ENCODE measurements around the gene PRR29. TPM values are rescaled to one million over a fixed set of nuclear protein-coding genes. Genes with fewer than 3 reads are reported as not detected.

Gene PRR29
- polyA plus RNA-seq, 1 donor from 2014 or later: 2.8 TPM

- Histone ChIP-seq H4K20me1 (ENCODE audit: insufficient read depth) (no peaks in the 10 kb centered on the region), H3F3A (ENCODE audit: insufficient read depth, low read length, poor library complexity, severe bottlenecking) (no peaks in the 10 kb centered on the region), H3K79me2 (replicated peaks; ENCODE audit: insufficient read depth, low read length) (no peaks in the 10 kb centered on the region), H3K9me3 (ENCODE audit: low read length) (no peaks in the 10 kb centered on the region), H3K4me2 (ENCODE audit: low read length) (no peak overlapping the region), H3K27ac (ENCODE audit: low read length) (no peak overlapping the region), H3K27me3 (ENCODE audit: insufficient read depth, low read depth, low read length) (no peaks in the 10 kb centered on the region), H3K9me2 (ENCODE audit: insufficient read depth, low read length) (no peaks in the 10 kb centered on the region), H3K4me3 (ENCODE audit: low read length) (no peak overlapping the region), H2AFZ (ENCODE audit: low read depth, low read length) (no peak overlapping the region), H3K36me3 (ENCODE audit: insufficient read depth, low read length) (no peaks in the 10 kb centered on the region), H3K9ac (ENCODE audit: low read length) (no peak overlapping the region)
- TF ChIP-seq SMC3 (conservative IDR thresholded peaks at IDR 0.05; ENCODE audit: poor library complexity) (no peak), TAF1 (IDR thresholded peaks at IDR 0.05; ENCODE audit: low read depth) (no peak), EZH2 (IDR thresholded peaks at IDR 0.05; ENCODE audit: borderline replicate concordance, insufficient read depth, low read length, poor library complexity, severe bottlenecking) (no peak)
These were observed 44.7 kb downstream of the PRR29 start for GRCh38 chr17:64042700-64043485.

DNA sequence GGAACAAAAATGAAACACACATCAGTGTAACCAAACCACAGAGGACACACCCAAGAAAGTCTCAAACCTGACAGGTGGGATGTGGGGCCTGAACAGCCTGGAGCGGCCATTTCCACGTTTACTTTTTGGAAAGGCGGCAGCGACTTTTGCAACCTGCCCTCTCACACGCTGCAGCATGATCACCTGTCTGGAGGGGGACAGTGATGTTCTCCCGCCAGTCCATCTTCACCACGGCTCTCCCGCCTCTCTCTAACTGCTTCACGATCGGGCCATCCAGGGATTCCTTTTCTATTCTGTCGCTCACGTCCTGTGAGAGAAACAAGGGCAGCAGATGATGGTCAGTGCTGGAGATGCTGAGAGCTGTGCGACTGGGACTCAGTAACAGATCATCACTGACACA, 47.0 kb downstream of the PRR29 start:
- TF ChIP-seq RAD21 (conservative IDR thresholded peaks at IDR 0.05): no peak
- no peak for TF ChIP-seq TAF1 (IDR thresholded peaks at IDR 0.05; ENCODE audit: low read depth)
- no peak for TF ChIP-seq POLR2AphosphoS5 (IDR thresholded peaks at IDR 0.05)
- TF ChIP-seq EP300 (conservative IDR thresholded peaks at IDR 0.05; ENCODE audit: poor library complexity, severe bottlenecking): no peak
- no peak for TF ChIP-seq EZH2 (IDR thresholded peaks at IDR 0.05; ENCODE audit: borderline replicate concordance, insufficient read depth, low read length, poor library complexity, severe bottlenecking)
- no peak for TF ChIP-seq SMC3 (conservative IDR thresholded peaks at IDR 0.05; ENCODE audit: poor library complexity)
- TF ChIP-seq MXI1 (conservative IDR thresholded peaks at IDR 0.05; ENCODE audit: poor library complexity, severe bottlenecking): no peak
- no peak for TF ChIP-seq REST (IDR thresholded peaks at IDR 0.05; ENCODE audit: borderline replicate concordance)
- TF ChIP-seq CTCF (IDR thresholded peaks at IDR 0.05; ENCODE audit: poor library complexity, severe bottlenecking): no peak

More for the DNA sequence above, 47.0 kb downstream of the PRR29 start:
- Histone ChIP-seq H3K4me2 (ENCODE audit: low read length) (no peak overlapping the region), H3K4me3 (ENCODE audit: low read length) (no peak overlapping the region), H3K79me2 (replicated peaks; ENCODE audit: insufficient read depth, low read length) (no peaks in the 10 kb centered on the region), H4K20me1 (ENCODE audit: insufficient read depth) (no peaks in the 10 kb centered on the region), H3K9me3 (ENCODE audit: low read length) (no peaks in the 10 kb centered on the region), H3K27me3 (ENCODE audit: insufficient read depth, low read depth, low read length) (no peaks in the 10 kb centered on the region), H3K36me3 (ENCODE audit: insufficient read depth, low read length) (no peaks in the 10 kb centered on the region), H3F3A (ENCODE audit: insufficient read depth, low read length, poor library complexity, severe bottlenecking) (no peaks in the 10 kb centered on the region), H3K9me2 (ENCODE audit: insufficient read depth, low read length) (no peaks in the 10 kb centered on the region), H3K9ac (ENCODE audit: low read length) (no peak overlapping the region), H3K27ac (ENCODE audit: low read length) (no peak overlapping the region), H2AFZ (ENCODE audit: low read depth, low read length) (no peak overlapping the region)
